Suprapubic skin (tissue), 4 donors: ENCODE measurements around the gene ZNF224. TPM values are rescaled to one million over a fixed set of nuclear protein-coding genes. Genes with fewer than 3 reads are reported as not detected.

Experiments used
- DNase-seq, 2 donors: peaks; one replicate each; pipeline ENCODE4 v3.0.0-alpha.2; 2019; ENCODE audit warnings: low spot score in 2 of 2
- H3K27ac ChIP-seq: fragments of 200-600 bp; sonication (generic); one replicate; pipeline ENCODE4 v1.5.1; 2019
- H3K27me3 ChIP-seq: fragments of 200-600 bp; sonication (generic); one replicate; pipeline ENCODE4 v1.5.1; 2019
- H3K36me3 ChIP-seq: fragments of 200-600 bp; sonication (generic); one replicate; pipeline ENCODE4 v1.5.1; 2019
- H3K4me1 ChIP-seq: fragments of 200-600 bp; sonication (generic); one replicate; pipeline ENCODE4 v1.5.1; 2019
- H3K4me3 ChIP-seq: fragments of 200-600 bp; sonication (generic); one replicate; pipeline ENCODE4 v1.5.1; 2019; ENCODE audit warnings: mild to moderate bottlenecking
- H3K9me3 ChIP-seq: fragments of 200-600 bp; sonication (generic); one replicate; pipeline ENCODE4 v1.5.1; 2019
- CTCF ChIP-seq, 2 donors: fragments of 200-600 bp in 1 of 2; fragments of 450-650 bp in 1 of 2; sonication (generic) in 1 of 2; IDR thresholded peaks; one replicate each; pipeline ENCODE4 v1.5.1; 2016 to 2019; ENCODE audit warnings: antibody characterized with exemption in 2 of 2, mild to moderate bottlenecking in 1 of 2, moderate library complexity in 1 of 2
- EP300 ChIP-seq: sonication (generic); formaldehyde crosslinking; IDR thresholded peaks from one replicate; pipeline ENCODE4 v1.6.1; 2017; ENCODE audit warnings: antibody characterized with exemption
- POLR2A ChIP-seq, 2 donors: fragments of 450-650 bp; IDR thresholded peaks; one replicate each; pipeline ENCODE4 v1.6.1; 2017; ENCODE audit warnings: antibody characterized with exemption in 2 of 2, mild to moderate bottlenecking in 2 of 2, moderate library complexity in 2 of 2
- POLR2AphosphoS5 ChIP-seq, 3 donors: sonication (generic); formaldehyde crosslinking; IDR thresholded peaks; one replicate each; pipeline ENCODE4 v1.6.1; 2017; ENCODE audit warnings: antibody characterized with exemption in 3 of 3
- WGBS: methylation state at CpG from one replicate; pipeline ENCODE4 v1.1.5; 2018; 5-methylcytosine and 5-hydroxymethylcytosine counted together
- total RNA-seq, 4 donors: library from RNA; depleted of rRNA; stranded (reverse); fragments of >200 nt; gene quantifications; one replicate each; pipeline ENCODE4 v1.1.0, GENCODE V29; 2016

Gene ZNF224
- 10 to 100 TPM; 11.5 to 43.9 (median 19.8) TPM for total RNA-seq

- Histone ChIP-seq H3K27ac (peak within 1 kb of the TSS; percentile 75), H3K27me3 (no peaks in the 10 kb centered on the region), H3K9me3 (peaks cover 4% of the 10 kb centered on the region), H3K4me3 (peak within 1 kb of the TSS; percentile 85), H3K4me1 (peaks cover 17% of the 10 kb centered on the region), H3K36me3 (peaks cover 25% of the 10 kb centered on the region)
- under 1% methylated on average over 36 of the region's 50 CpGs for WGBS
- peak; percentile 94 to 95 for DNase-seq
- TF ChIP-seq POLR2AphosphoS5 (IDR thresholded peaks at IDR 0.05) = no peak
- no peak for TF ChIP-seq CTCF (IDR thresholded peaks at IDR 0.05)
- TF ChIP-seq EP300 = no peak
- TF ChIP-seq POLR2A (IDR thresholded peaks at IDR 0.05) = peak in 1 of 2 donors; percentile 26
Measured at GRCh38 chr19:44093931-44094765, at the start of gene ZNF224. Gene ZNF224 (plus strand): TSS chr19:44094361. CDS start chr19:44097874, 3,513 bp downstream.

- DNase-seq = no peak
- H3K4me3 ChIP-seq = peak overlapping the region; percentile 73
- peak overlapping the region; percentile 28 for H3K27ac ChIP-seq
- TF ChIP-seq POLR2AphosphoS5 (IDR thresholded peaks at IDR 0.05) (no peak), POLR2A (IDR thresholded peaks at IDR 0.05) (no peak), CTCF (IDR thresholded peaks at IDR 0.05) (no peak), EP300 (no peak)
- no peaks in the 10 kb centered on the region for H3K9me3 ChIP-seq
- H3K27me3 ChIP-seq = peaks cover 16% of the 10 kb centered on the region
- H3K4me1 ChIP-seq = peaks cover 16% of the 10 kb centered on the region
- WGBS = 16% methylated on average over 21 of the region's 21 CpGs
- peaks cover 10% of the 10 kb centered on the region for H3K36me3 ChIP-seq
Measured at GRCh38 chr19:44050740-44051649, 43.2 kb upstream of the ZNF224 start.

- peaks cover 16% of the 10 kb centered on the region for H3K27me3 ChIP-seq
- peaks cover 16% of the 10 kb centered on the region for H3K4me1 ChIP-seq
- WGBS = under 1% methylated on average over 33 of the region's 38 CpGs
- peak within 1 kb of the TSS; percentile 73 for H3K4me3 ChIP-seq
- DNase-seq = peak; percentile 96
- peak within 1 kb of the TSS; percentile 31 for H3K27ac ChIP-seq
- TF ChIP-seq POLR2AphosphoS5 (IDR thresholded peaks at IDR 0.05) = peak in 2 of 3 donors; percentile 62 to 65
- TF ChIP-seq CTCF (IDR thresholded peaks at IDR 0.05) = no peak
- no peak for TF ChIP-seq EP300
- peaks cover 11% of the 10 kb centered on the region for H3K36me3 ChIP-seq
- H3K9me3 ChIP-seq = no peaks in the 10 kb centered on the region
Measured at GRCh38 chr19:44051650-44052402, 42.3 kb upstream of the ZNF224 start, which contains the start of gene ZNF223. Gene ZNF223 (plus strand): TSS chr19:44052036. CDS start chr19:44055177, 3,141 bp downstream.

- peaks cover 44% of the 10 kb centered on the region for H3K36me3 ChIP-seq
- WGBS = 97% methylated on average over 5 of the region's 5 CpGs
- no peak for TF ChIP-seq POLR2A (IDR thresholded peaks at IDR 0.05)
- TF ChIP-seq POLR2AphosphoS5 (IDR thresholded peaks at IDR 0.05) = no peak
- TF ChIP-seq EP300 = no peak
- no peak for TF ChIP-seq CTCF (IDR thresholded peaks at IDR 0.05)
- no peaks in the 10 kb centered on the region for H3K27me3 ChIP-seq
- DNase-seq = no peak
- H3K4me3 ChIP-seq = no peak overlapping the region
- no peak overlapping the region for H3K27ac ChIP-seq
- H3K9me3 ChIP-seq = no peaks in the 10 kb centered on the region
- H3K4me1 ChIP-seq = peaks cover 15% of the 10 kb centered on the region
Measured at GRCh38 chr19:44055870-44056269, 38.3 kb upstream of the ZNF224 start.
